Keratinocyte (primary cell): Measurements from ENCODE around the gene SAPCD1. TPM values are rescaled to one million over a fixed set of nuclear protein-coding genes. Genes with fewer than 3 reads are reported as not detected.

Experiments used
- DNase-seq: peaks from one replicate; pipeline ENCODE4 v3.0.0-alpha.2; 2011; ENCODE audit warnings: low read depth, missing footprints, low spot score
- FAIRE-seq: peaks from 2 replicates; lab custom pipeline; 2011; peaks lifted over from hg19 to GRCh38; lab: Jason Lieb, UNC
- H2AFZ ChIP-seq: 2 replicates; pipeline ENCODE4 v1.6.0; 2012; ENCODE audit warnings: low read length, control low read depth, inconsistent platforms; ENCODE audit not compliant: control insufficient read depth
- H3K27ac ChIP-seq: 2 replicates; pipeline ENCODE4 v1.5.1; 2011; ENCODE audit warnings: low read length; ENCODE audit not compliant: control insufficient read depth, insufficient read depth
- H3K27me3 ChIP-seq: 3 replicates; pipeline ENCODE4 v1.6.0; 2011; ENCODE audit warnings: low read length; ENCODE audit not compliant: control insufficient read depth, insufficient read depth; ENCODE audit errors: extremely low read depth
- H3K36me3 ChIP-seq, 2 experiments: 2 replicates in 1 of 2; 3 replicates in 1 of 2; pipeline ENCODE4 v1.5.1; 2011; ENCODE audit warnings: low read length in 2 of 2, mild to moderate bottlenecking in 1 of 2; ENCODE audit not compliant: control insufficient read depth in 2 of 2, insufficient read depth in 2 of 2; ENCODE audit errors: extremely low read depth in 1 of 2
- H3K4me1 ChIP-seq: 3 replicates; pipeline ENCODE4 v1.5.1; 2011; ENCODE audit warnings: low read length; ENCODE audit not compliant: control insufficient read depth, insufficient read depth; ENCODE audit errors: extremely low read depth
- H3K4me2 ChIP-seq: 3 replicates; pipeline ENCODE4 v1.6.0; 2011; ENCODE audit warnings: low read depth, low read length; ENCODE audit not compliant: control insufficient read depth, insufficient read depth; ENCODE audit errors: extremely low read depth
- H3K4me3 ChIP-seq, 3 experiments: fragments of 200-600 bp in 1 of 3; sonication (generic) in 1 of 3; 2 replicates in 2 of 3; 3 replicates in 1 of 3; pipeline ENCODE4 v1.5.1; 2011 to 2016; ENCODE audit warnings: low read length in 3 of 3, mild to moderate bottlenecking in 3 of 3, control low read depth in 2 of 3, inconsistent platforms in 1 of 3, low read depth in 1 of 3, mixed read lengths in 1 of 3, mixed run types in 1 of 3, moderate library complexity in 1 of 3; ENCODE audit not compliant: control insufficient read depth in 2 of 3, insufficient read depth in 2 of 3; ENCODE audit errors: extremely low read depth in 1 of 3
- H3K79me2 ChIP-seq: 2 replicates; pipeline ENCODE4 v1.6.0; 2012; ENCODE audit warnings: low read length; ENCODE audit not compliant: control insufficient read depth, insufficient read depth
- H3K9ac ChIP-seq: 3 replicates; pipeline ENCODE4 v1.6.0; 2011; ENCODE audit warnings: low read length; ENCODE audit not compliant: control insufficient read depth, insufficient read depth; ENCODE audit errors: extremely low read depth
- H3K9me1 ChIP-seq: 3 replicates; pipeline ENCODE4 v1.6.0; 2011; ENCODE audit warnings: low read length; ENCODE audit not compliant: control insufficient read depth, insufficient read depth; ENCODE audit errors: extremely low read depth
- H3K9me3 ChIP-seq: 2 replicates; pipeline ENCODE4 v1.5.1; 2012; ENCODE audit warnings: low read depth, low read length; ENCODE audit not compliant: control insufficient read depth
- H4K20me1 ChIP-seq: 3 replicates; pipeline ENCODE4 v1.6.0; 2011; ENCODE audit warnings: low read length; ENCODE audit not compliant: control insufficient read depth, insufficient read depth; ENCODE audit errors: extremely low read depth
- CTCF ChIP-seq, 3 experiments: IDR thresholded peaks in 1 of 3; conservative IDR thresholded peaks in 1 of 3; optimal IDR thresholded peaks in 1 of 3; 2 replicates in 2 of 3; 3 replicates in 1 of 3; pipeline versions ENCODE3 to v1.5.1; 2011; ENCODE audit warnings: low read length in 3 of 3, mild to moderate bottlenecking in 3 of 3, moderate library complexity in 2 of 3, control low read depth in 1 of 3, inconsistent platforms in 1 of 3; ENCODE audit not compliant: insufficient read depth in 2 of 3; ENCODE audit errors: extremely low read depth in 1 of 3
- EZH2 ChIP-seq: IDR thresholded peaks from one replicate; pipeline ENCODE4 v1.6.1; 2012; ENCODE audit warnings: inconsistent platforms, mild to moderate bottlenecking, low read length, moderate library complexity
- dilution Hi-C: fragments of 300-500 bp; cut with MboI; formaldehyde crosslinking; loops from one replicate; pipeline ENCODE4 v1.7.0; 2020; ENCODE audit warnings: low sequenced_read_pairs; ENCODE audit not compliant: extremely low pct_ligation_motif_present
- polyA plus RNA-seq, 5 experiments: library from polyadenylated mRNA; depleted of rRNA in 3 of 5; stranded (reverse) in 3 of 5; stranded (forward) in 1 of 5; unstranded in 1 of 5; fragments of >200 nt; gene quantifications; 1 replicate in 1 of 5; 2 replicates in 3 of 5; 3 replicates in 1 of 5; pipeline versions ENCODE4 v1.2.1 to v1.2.3, GENCODE V29; 2011 to 2012; ENCODE audit warnings: missing spikeins in 2 of 5, low read depth in 1 of 5, low replicate concordance in 1 of 5

SAPCD1 gene
- polyA plus RNA-seq, 1 donor (not counting 4 experiments of a cell fraction or from before 2014, with no cell fraction given): 2.1 TPM

- H3K4me2 ChIP-seq: no peak overlapping the region
Observed at GRCh38 chr6:31768363-31769257, 6.2 kb downstream of the SAPCD1 start.

GRCh38 chr6:31769684-31770371 is 7.4 kb downstream of the SAPCD1 start:
- Histone ChIP-seq H3K9me1 (peaks cover 2% of the 10 kb centered on the region), H3K9ac (no peak overlapping the region), H3K27ac (no peak overlapping the region), H3K27me3 (no peaks in the 10 kb centered on the region), H3K4me3 (no peak overlapping the region), H2AFZ (no peak overlapping the region), H3K9me3 (no peaks in the 10 kb centered on the region), H3K4me1 (peaks cover 3% of the 10 kb centered on the region), H3K36me3 (no peaks in the 10 kb centered on the region), H3K4me2 (no peak overlapping the region), H4K20me1 (no peaks in the 10 kb centered on the region), H3K79me2 (no peaks in the 10 kb centered on the region)
- peak; percentile 92 to 98 (median 95) for TF ChIP-seq CTCF (optimal IDR thresholded peaks at IDR 0.05 in 1 of 3, IDR thresholded peaks at IDR 0.05 in 1 of 3, conservative IDR thresholded peaks at IDR 0.05 in 1 of 3; ENCODE audit: extremely low read depth in 1 of 3, insufficient read depth in 2 of 3, low read length in 3 of 3)
- TF ChIP-seq EZH2: no peak
- peak; percentile 64 for DNase-seq
- dilution Hi-C loops: no loop called here
- FAIRE-seq: peak; percentile 34

More at GRCh38 chr6:31768363-31769257, 6.2 kb downstream of the SAPCD1 start:
- H3K36me3 ChIP-seq: no peaks in the 10 kb centered on the region
- no peaks in the 10 kb centered on the region for H3K79me2 ChIP-seq
- H4K20me1 ChIP-seq: no peaks in the 10 kb centered on the region
- no peak overlapping the region for H3K4me3 ChIP-seq
- H3K27ac ChIP-seq: no peak overlapping the region
- H3K27me3 ChIP-seq: no peaks in the 10 kb centered on the region
- DNase-seq (no peak), FAIRE-seq (no peak)
- H2AFZ ChIP-seq: no peak overlapping the region
- dilution Hi-C loops: no loop called here
- H3K9me3 ChIP-seq: no peaks in the 10 kb centered on the region
- no peak for TF ChIP-seq CTCF (optimal IDR thresholded peaks at IDR 0.05 in 1 of 3, IDR thresholded peaks at IDR 0.05 in 1 of 3, conservative IDR thresholded peaks at IDR 0.05 in 1 of 3; ENCODE audit: extremely low read depth in 1 of 3, insufficient read depth in 2 of 3, low read length in 3 of 3)
- no peak for TF ChIP-seq EZH2
- H3K4me1 ChIP-seq: peaks cover 3% of the 10 kb centered on the region
- H3K9me1 ChIP-seq: peaks cover 2% of the 10 kb centered on the region
- H3K9ac ChIP-seq: no peak overlapping the region
